ENCODE results near the gene RARB. TPM values are rescaled to one million over a fixed set of nuclear protein-coding genes. Genes with fewer than 3 reads are reported as not detected.
A peak's percentile ranks its signal among the peaks of the same experiment; 100 is the strongest.

The RARB gene
- total RNA-seq, 1 experiment from 2014 or later: not detected

GRCh38 chr3:25610779-25611178 lies 182.7 kb downstream of the RARB start:
- no peak overlapping the region for H3K4me3 Mint-ChIP-seq (ENCODE audit: unreplicated experiment)
- TF ChIP-seq CTCF (IDR thresholded peaks at IDR 0.05; ENCODE audit: unreplicated experiment): no peak
- no peak overlapping the region for H3K27ac Mint-ChIP-seq (ENCODE audit: low read depth, unreplicated experiment)
- peaks cover 75% of the 10 kb centered on the region for H3K36me3 Mint-ChIP-seq (ENCODE audit: insufficient read depth, unreplicated experiment)
- ChIA-PET POLR2A (no interaction called here), CTCF (interaction anchor here (1.0 kb wide), 1 partner anchor 14 kb away, joined by 3 read pairs; no protein-coding TSS in a partner anchor)
- no peaks in the 10 kb centered on the region for H3K27me3 Mint-ChIP-seq (ENCODE audit: insufficient read depth, unreplicated experiment)
- DNase-seq (ENCODE audit: unreplicated experiment): no peak
- no peaks in the 10 kb centered on the region for H3K9me3 Mint-ChIP-seq (ENCODE audit: unreplicated experiment)
- no TSS peak for BruUV-seq (replicated peaks)
- intact Hi-C loops (cut with micrococcal nuclease): no loop called here
- H3K4me1 Mint-ChIP-seq (ENCODE audit: insufficient read depth, unreplicated experiment): peaks cover 6% of the 10 kb centered on the region

- Mint-ChIP-seq H3K36me3 (ENCODE audit: insufficient read depth, unreplicated experiment) (peaks cover 75% of the 10 kb centered on the region), H3K27me3 (ENCODE audit: insufficient read depth, unreplicated experiment) (no peaks in the 10 kb centered on the region), H3K4me1 (ENCODE audit: insufficient read depth, unreplicated experiment) (peaks cover 5% of the 10 kb centered on the region), H3K9me3 (ENCODE audit: unreplicated experiment) (no peaks in the 10 kb centered on the region), H3K27ac (ENCODE audit: low read depth, unreplicated experiment) (no peak overlapping the region), H3K4me3 (ENCODE audit: unreplicated experiment) (no peak overlapping the region)
- intact Hi-C loops (cut with micrococcal nuclease): no loop called here
- no TSS peak for BruUV-seq (replicated peaks)
- CTCF ChIA-PET: interaction anchor here (1.0 kb wide), 1 partner anchor 15 kb away, joined by 3 read pairs; no protein-coding TSS in a partner anchor
- POLR2A ChIA-PET: no interaction called here
- no peak for DNase-seq (ENCODE audit: unreplicated experiment)
- no peak for TF ChIP-seq CTCF (IDR thresholded peaks at IDR 0.05; ENCODE audit: unreplicated experiment)
Observed at GRCh38 chr3:25611193-25611592, 183.1 kb downstream of the RARB start.

- Mint-ChIP-seq H3K4me3 (ENCODE audit: unreplicated experiment) (no peak overlapping the region), H3K36me3 (ENCODE audit: insufficient read depth, unreplicated experiment) (peaks cover 53% of the 10 kb centered on the region), H3K4me1 (ENCODE audit: insufficient read depth, unreplicated experiment) (peaks cover 17% of the 10 kb centered on the region), H3K27ac (ENCODE audit: low read depth, unreplicated experiment) (no peak overlapping the region), H3K9me3 (ENCODE audit: unreplicated experiment) (peaks cover 4% of the 10 kb centered on the region), H3K27me3 (ENCODE audit: insufficient read depth, unreplicated experiment) (no peaks in the 10 kb centered on the region)
- intact Hi-C loops (cut with micrococcal nuclease): no loop called here
- TF ChIP-seq CTCF (IDR thresholded peaks at IDR 0.05; ENCODE audit: unreplicated experiment): no peak
- DNase-seq (ENCODE audit: unreplicated experiment): peak; percentile 20
- ChIA-PET POLR2A (interaction anchor here (0.7 to 0.9 kb wide), 2 partner anchors 14 to 325 kb away, joined by 3 read pairs; no protein-coding TSS in a partner anchor), CTCF (interaction anchor here (0.7 to 1.5 kb wide), 2 partner anchors 24 to 70 kb away, joined by 3 to 5 read pairs; no protein-coding TSS in a partner anchor)
- no TSS peak for BruUV-seq (replicated peaks)
Observed at GRCh38 chr3:25618028-25618427, 190.0 kb downstream of the RARB start.

GRCh38 chr3:25619382-25619781 lies 191.3 kb downstream of the RARB start:
- no peak for TF ChIP-seq CTCF (IDR thresholded peaks at IDR 0.05; ENCODE audit: unreplicated experiment)
- ChIA-PET POLR2A (interaction anchor here (0.7 kb wide), 1 partner anchor 42 kb away, joined by 3 read pairs; no protein-coding TSS in a partner anchor), CTCF (no interaction called here)
- Mint-ChIP-seq H3K4me3 (ENCODE audit: unreplicated experiment) (no peak overlapping the region), H3K27me3 (ENCODE audit: insufficient read depth, unreplicated experiment) (no peaks in the 10 kb centered on the region), H3K36me3 (ENCODE audit: insufficient read depth, unreplicated experiment) (peaks cover 54% of the 10 kb centered on the region), H3K9me3 (ENCODE audit: unreplicated experiment) (peaks cover 4% of the 10 kb centered on the region), H3K27ac (ENCODE audit: low read depth, unreplicated experiment) (no peak overlapping the region), H3K4me1 (ENCODE audit: insufficient read depth, unreplicated experiment) (peaks cover 17% of the 10 kb centered on the region)
- intact Hi-C loops (cut with micrococcal nuclease): no loop called here
- BruUV-seq (replicated peaks): no TSS peak
- DNase-seq (ENCODE audit: unreplicated experiment): no peak
